Gastroesophageal sphincter (tissue), 3 donors: ENCODE data around the gene EMILIN2.

Source experiments
- CTCF ChIP-seq, 4 experiments: fragments of 200-600 bp in 2 of 4; fragments of 450-650 bp in 2 of 4; sonication (generic) in 1 of 4; IDR thresholded peaks; one replicate each; pipeline ENCODE4 v1.5.1; 2017 to 2019; ENCODE audit warnings: antibody characterized with exemption in 4 of 4, mild to moderate bottlenecking in 2 of 4, moderate library complexity in 2 of 4
- EP300 ChIP-seq: sonication (generic); formaldehyde crosslinking; IDR thresholded peaks from one replicate; pipeline ENCODE4 v1.6.1; 2017; ENCODE audit warnings: antibody characterized with exemption, mild to moderate bottlenecking
- POLR2A ChIP-seq, 2 donors: fragments of 450-650 bp; IDR thresholded peaks; one replicate each; pipeline ENCODE4 v1.6.1; 2017; ENCODE audit warnings: antibody characterized with exemption in 2 of 2, mild to moderate bottlenecking in 2 of 2, moderate library complexity in 1 of 2
- POLR2AphosphoS5 ChIP-seq: sonication (generic); formaldehyde crosslinking; IDR thresholded peaks from one replicate; pipeline ENCODE4 v1.6.1; 2017; ENCODE audit warnings: antibody characterized with exemption

DNA sequence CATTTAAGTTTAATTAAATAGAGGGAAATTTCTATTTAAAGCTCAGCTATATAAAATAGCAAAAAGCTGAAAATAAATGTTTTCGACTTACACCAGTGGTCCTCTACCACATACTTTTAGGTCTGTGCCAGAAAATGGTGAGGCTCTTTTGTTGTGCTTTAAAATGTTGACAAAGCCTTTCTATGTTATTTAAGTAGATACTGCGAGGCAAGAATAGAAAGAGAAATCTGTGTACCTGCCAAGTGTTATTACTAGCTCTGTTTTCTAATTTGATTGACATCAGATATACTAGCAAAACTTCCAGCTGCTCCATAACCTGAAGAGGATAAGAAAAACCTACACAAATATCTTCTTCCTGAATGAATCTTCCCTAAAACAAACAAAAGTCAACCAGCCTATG, 112.5 kb downstream of the EMILIN2 start:
- no peak for TF ChIP-seq CTCF (IDR thresholded peaks at IDR 0.05)
- no peak for TF ChIP-seq POLR2AphosphoS5
- no peak for TF ChIP-seq EP300
- no peak for TF ChIP-seq POLR2A (IDR thresholded peaks at IDR 0.05)
